Right lobe of liver (tissue), 6 donors: Measurements from ENCODE around the gene NEIL3. TPM values are rescaled to one million over a fixed set of nuclear protein-coding genes. Genes with fewer than 3 reads are reported as not detected.

Experiments
- ATAC-seq, 4 donors: fragments of 200-7000 bp; cut with Tn5 transposase; one replicate each; pipeline ENCODE4 v1.9.1; 2020; ENCODE audit warnings: mild to moderate bottlenecking in 4 of 4, moderate library complexity in 4 of 4
- DNase-seq, 3 donors: peaks; one replicate each; pipeline ENCODE4 v3.0.0-alpha.2; 2020
- H3K27ac ChIP-seq, 3 donors: fragments of 200-600 bp; one replicate each; pipeline ENCODE4 v1.8.0; 2022
- H3K27me3 ChIP-seq, 2 donors: fragments of 200-600 bp; one replicate each; pipeline ENCODE4 v1.8.0; 2022
- H3K36me3 ChIP-seq, 4 donors: fragments of 200-600 bp; sonication (generic) in 1 of 4; one replicate each; pipeline versions ENCODE4 v1.5.1 to v1.8.0; 2017 to 2022; ENCODE audit warnings: control low read depth in 1 of 4
- H3K4me1 ChIP-seq, 4 donors: fragments of 200-600 bp; sonication (generic) in 1 of 4; one replicate each; pipeline versions ENCODE4 v1.5.1 to v1.8.0; 2017 to 2022; ENCODE audit warnings: control low read depth in 1 of 4
- H3K4me3 ChIP-seq, 3 donors: fragments of 200-600 bp; one replicate each; pipeline ENCODE4 v1.8.0; 2022
- H3K9me3 ChIP-seq, 4 donors: fragments of 200-600 bp; sonication (generic) in 1 of 4; one replicate each; pipeline versions ENCODE4 v1.5.1 to v1.8.0; 2017 to 2022; ENCODE audit warnings: control low read depth in 1 of 4
- POLR2A ChIP-seq: fragments of 450-650 bp; IDR thresholded peaks from one replicate; pipeline ENCODE4 v1.6.1; 2017; ENCODE audit warnings: antibody characterized with exemption, mild to moderate bottlenecking
- WGBS: methylation state at CpG from one replicate; pipeline ENCODE4 v1.1.6; 2018; ENCODE audit warnings: low coverage, low lambda C conversion rate; ENCODE audit not compliant: insufficient coverage; ENCODE audit errors: missing lambda C conversion rate; 5-methylcytosine and 5-hydroxymethylcytosine counted together
- intact Hi-C, 2 donors: fragments of 100-400 bp; cut with DNase I; formaldehyde crosslinking; loops; one replicate each; pipeline versions ENCODE4 v1.11.2 to v1.14.1; 2022
- total RNA-seq, 6 experiments: library from RNA; depleted of rRNA in 2 of 6; stranded (reverse); fragments of >200 nt in 2 of 6; fragmentation: NEBNext Ultra II Directional in 3 of 6; extraction: Animal tissue kit (Norgen Biotek cat#: 25700) in 3 of 6; gene quantifications; one replicate each; pipeline versions ENCODE4 v1.1.0 to v1.2.4, GENCODE V29; 2016 to 2023
- TF ChIP-seq, protein P1 (sequence below), 4 donors: fragments of 200-600 bp in 3 of 4; fragments of 450-650 bp in 1 of 4; IDR thresholded peaks; one replicate each; pipeline versions ENCODE4 v1.5.1 to v1.8.0; 2016 to 2022; ENCODE audit warnings: antibody characterized with exemption in 4 of 4, mild to moderate bottlenecking in 2 of 4
- donor health status: DM: no; HTN: yes; CAD: no.
- donor health status: DM: no; HTN: no; CAD: no.
- donor health status: DM: no; HTN: no; CAD: no.
- donor health status: DM: no; HTN: yes; CAD: no.
- donor health status: DM: no; HTN: yes; CAD: no.

The NEIL3 gene
- total RNA-seq, 6 experiments from 2014 or later, result 0.13 to 2.3 (median 0.63) TPM; not detected in 2

DNA sequence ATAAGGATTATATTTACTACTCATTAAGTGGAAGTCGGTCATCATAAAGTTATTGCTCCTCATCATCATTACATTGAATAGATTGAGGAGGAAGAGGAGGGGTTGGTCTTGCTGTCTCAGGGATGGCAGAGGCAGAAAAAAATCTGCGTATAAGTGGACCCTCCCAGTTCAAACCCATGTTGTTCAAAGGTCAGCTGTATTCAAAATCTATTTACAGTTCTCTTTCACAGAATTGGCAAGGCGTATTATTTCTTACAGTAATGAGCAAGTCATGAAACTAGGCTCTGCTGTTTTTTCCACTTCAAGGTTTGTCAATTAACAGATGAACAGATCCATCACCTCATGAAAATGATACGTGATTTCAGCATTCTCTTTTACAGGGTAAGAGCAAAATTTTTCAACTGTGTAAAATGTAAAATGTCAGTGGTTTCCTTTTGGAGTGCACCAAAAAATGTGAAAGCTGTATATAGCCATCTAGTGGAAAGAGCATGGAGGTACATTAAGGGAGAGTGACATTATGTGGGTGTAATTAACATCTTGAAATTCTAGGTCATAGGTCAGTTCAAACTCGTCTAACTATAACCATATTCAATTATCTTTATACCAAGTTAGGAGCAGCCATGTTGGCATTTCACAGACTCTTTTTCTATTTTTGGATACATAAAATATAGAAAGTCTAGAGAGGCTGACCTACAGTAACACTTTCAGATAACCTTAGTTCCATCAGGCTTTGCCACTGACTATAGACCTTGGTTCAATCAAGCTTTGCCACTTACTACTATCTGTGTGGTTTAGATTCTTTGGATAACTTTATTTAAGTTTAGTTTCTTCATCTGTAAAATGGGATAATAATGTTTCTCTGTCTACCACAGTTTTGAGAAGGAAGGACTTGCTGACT lies 30.1 kb downstream of the NEIL3 start:
- ATAC-seq (peak; percentile 78 to 92 (median 84)), DNase-seq (no peak)
- Histone ChIP-seq H3K27me3 (no peaks in the 10 kb centered on the region), H3K27ac (no peak overlapping the region), H3K4me1 (no peaks in the 10 kb centered on the region), H3K9me3 (no peaks in the 10 kb centered on the region), H3K36me3 (no peaks in the 10 kb centered on the region), H3K4me3 (no peak overlapping the region)
- WGBS, result 42% methylated on average over 5 of the region's 5 CpGs
- intact Hi-C loops, result no loop called here
- TF ChIP-seq, protein P1, sequence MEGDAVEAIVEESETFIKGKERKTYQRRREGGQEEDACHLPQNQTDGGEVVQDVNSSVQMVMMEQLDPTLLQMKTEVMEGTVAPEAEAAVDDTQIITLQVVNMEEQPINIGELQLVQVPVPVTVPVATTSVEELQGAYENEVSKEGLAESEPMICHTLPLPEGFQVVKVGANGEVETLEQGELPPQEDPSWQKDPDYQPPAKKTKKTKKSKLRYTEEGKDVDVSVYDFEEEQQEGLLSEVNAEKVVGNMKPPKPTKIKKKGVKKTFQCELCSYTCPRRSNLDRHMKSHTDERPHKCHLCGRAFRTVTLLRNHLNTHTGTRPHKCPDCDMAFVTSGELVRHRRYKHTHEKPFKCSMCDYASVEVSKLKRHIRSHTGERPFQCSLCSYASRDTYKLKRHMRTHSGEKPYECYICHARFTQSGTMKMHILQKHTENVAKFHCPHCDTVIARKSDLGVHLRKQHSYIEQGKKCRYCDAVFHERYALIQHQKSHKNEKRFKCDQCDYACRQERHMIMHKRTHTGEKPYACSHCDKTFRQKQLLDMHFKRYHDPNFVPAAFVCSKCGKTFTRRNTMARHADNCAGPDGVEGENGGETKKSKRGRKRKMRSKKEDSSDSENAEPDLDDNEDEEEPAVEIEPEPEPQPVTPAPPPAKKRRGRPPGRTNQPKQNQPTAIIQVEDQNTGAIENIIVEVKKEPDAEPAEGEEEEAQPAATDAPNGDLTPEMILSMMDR (IDR thresholded peaks at IDR 0.05), result peak; percentile 57 to 75 (median 64)
- TF ChIP-seq POLR2A, result no peak

DNA sequence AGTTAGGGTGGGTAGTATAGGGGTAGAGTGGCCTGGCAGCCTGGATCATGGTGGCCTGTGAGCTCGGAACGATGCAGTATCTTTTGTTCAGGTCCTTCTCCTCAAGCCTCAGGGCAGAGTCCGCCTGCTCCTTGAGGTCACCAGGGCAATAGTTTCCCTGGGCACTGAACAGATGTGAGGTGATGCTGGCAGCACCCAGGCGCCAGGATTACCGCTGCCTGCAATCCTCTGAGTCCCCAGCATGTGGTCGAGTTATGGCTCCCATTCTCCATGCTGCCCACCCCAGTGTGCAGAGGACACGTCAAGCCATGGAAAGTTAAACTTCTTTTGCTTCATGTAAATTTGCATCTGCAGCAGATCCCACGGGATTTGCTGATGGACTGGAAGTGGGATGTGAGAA lies 38.7 kb downstream of the NEIL3 start:
- no peak for ATAC-seq
- Histone ChIP-seq H3K4me3 (no peak overlapping the region), H3K27me3 (no peaks in the 10 kb centered on the region), H3K36me3 (no peaks in the 10 kb centered on the region), H3K4me1 (no peaks in the 10 kb centered on the region), H3K9me3 (no peaks in the 10 kb centered on the region), H3K27ac (no peak overlapping the region)
- no peak for DNase-seq
- 67% methylated on average over 1 of the region's 8 CpGs for WGBS
- TF ChIP-seq POLR2A, result no peak
- TF ChIP-seq, protein P1 (IDR thresholded peaks at IDR 0.05), result no peak
- intact Hi-C loops, result no loop called here

DNA sequence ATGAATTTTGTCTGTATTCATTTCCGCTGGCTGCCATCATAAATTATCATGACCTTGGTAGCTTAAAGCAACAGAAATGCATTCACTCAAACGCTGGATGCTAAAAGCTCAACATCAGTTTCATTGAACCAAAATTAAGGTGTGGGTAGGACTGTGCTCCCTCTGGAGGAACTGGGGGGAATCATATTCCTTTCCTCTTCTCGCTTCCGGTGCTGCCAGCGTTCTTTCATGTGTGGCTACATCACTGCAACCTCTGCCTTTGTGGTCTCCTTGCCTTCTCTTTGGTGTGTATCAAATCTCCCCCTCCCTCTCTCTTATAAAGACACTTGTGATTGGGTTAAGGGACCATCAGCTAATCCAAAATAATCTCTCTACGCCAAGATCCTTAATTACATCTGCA lies 39.5 kb downstream of the NEIL3 start:
- no peaks in the 10 kb centered on the region for H3K4me1 ChIP-seq
- DNase-seq (no peak), ATAC-seq (no peak)
- no peaks in the 10 kb centered on the region for H3K27me3 ChIP-seq
- H3K27ac ChIP-seq, result no peak overlapping the region
- 91% methylated on average over 4 of the region's 6 CpGs for WGBS
- intact Hi-C loops, result no loop called here
- no peak overlapping the region for H3K4me3 ChIP-seq
- H3K36me3 ChIP-seq, result no peaks in the 10 kb centered on the region
- TF ChIP-seq POLR2A, result no peak
- TF ChIP-seq, protein P1 (IDR thresholded peaks at IDR 0.05), result no peak
- no peaks in the 10 kb centered on the region for H3K9me3 ChIP-seq

DNA sequence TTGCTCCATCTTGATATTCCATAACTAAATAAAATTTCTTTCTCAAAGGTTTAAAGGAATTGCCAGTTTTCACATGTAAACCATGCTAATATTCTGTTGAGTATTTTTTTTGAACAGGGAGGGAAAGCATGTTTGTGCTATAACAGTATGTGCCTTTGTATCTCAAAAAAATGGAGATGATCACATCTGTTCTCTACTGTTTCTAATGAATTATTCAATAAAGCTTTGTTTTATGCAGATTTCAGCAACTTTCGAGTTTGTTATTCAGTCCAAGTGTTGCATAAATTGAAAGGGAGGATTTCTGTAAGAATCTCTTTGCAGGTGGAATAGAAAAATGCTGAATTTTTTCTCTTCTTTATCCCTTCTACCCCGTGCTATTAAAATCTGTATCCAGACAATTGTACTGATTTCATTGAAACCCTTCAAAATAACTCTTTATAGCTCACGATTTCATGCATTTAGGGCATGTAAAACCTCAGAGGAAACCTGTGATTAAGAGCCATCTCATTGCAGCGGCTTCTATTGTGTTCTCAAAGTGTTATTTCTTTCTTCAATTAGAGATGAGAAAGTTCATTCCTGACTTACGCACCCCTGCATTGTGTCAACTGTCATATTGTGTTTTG lies 42.1 kb downstream of the NEIL3 start:
- H3K4me1 ChIP-seq, result no peaks in the 10 kb centered on the region
- H3K27me3 ChIP-seq, result no peaks in the 10 kb centered on the region
- H3K9me3 ChIP-seq, result no peaks in the 10 kb centered on the region
- DNase-seq, result no peak
- no peak overlapping the region for H3K27ac ChIP-seq
- no peak for ATAC-seq
- no peak overlapping the region for H3K4me3 ChIP-seq
- H3K36me3 ChIP-seq, result no peaks in the 10 kb centered on the region
- TF ChIP-seq, protein P1 (IDR thresholded peaks at IDR 0.05), result no peak
- no peak for TF ChIP-seq POLR2A
- WGBS, result 94% methylated on average over 5 of the region's 5 CpGs
- intact Hi-C loops, result no loop called here
